Natural killer cell treated with Interleukin-12 subunit alpha and Interleukin-12 subunit beta and Interleukin-15 and Interleukin-18, amount 100 ng/mL, for 72 hours (primary cell): ENCODE results near the gene DDB1. TPM values are rescaled to one million over a fixed set of nuclear protein-coding genes. Genes with fewer than 3 reads are reported as not detected.
"Not testable (repeated sequence)": the region's sequence is repeated elsewhere in the genome, so short reads cannot be mapped to it uniquely, and the experiment has no call there.

Experiments used
- ATAC-seq, 2 donors: fragments of 150-1000 bp; cut with Tn5 transposase in 1 of 2; sonication (Bioruptor Pico), chemical (Tn5 transposase) in 1 of 2; 2 replicates each; pipeline ENCODE4 v1.10.0; 2021
- DNase-seq: peaks from one replicate; pipeline ENCODE4 v3.0.0; 2022; ENCODE audit warnings: low spot score
- H3K27ac Mint-ChIP-seq, 2 donors: 1 replicate in 1 of 2; 2 replicates in 1 of 2; pipeline ENCODE4 v1.8.0; 2022; ENCODE audit warnings: mixed read lengths in 2 of 2, mild to moderate bottlenecking in 1 of 2, moderate library complexity in 1 of 2
- H3K27me3 Mint-ChIP-seq, 2 donors: 1 replicate in 1 of 2; 2 replicates in 1 of 2; pipeline ENCODE4 v1.8.0; 2022; ENCODE audit warnings: mixed read lengths in 2 of 2
- H3K36me3 Mint-ChIP-seq: one replicate; pipeline ENCODE4 v1.8.0; 2022; ENCODE audit warnings: mixed read lengths
- H3K4me1 Mint-ChIP-seq, 2 donors: 1 replicate in 1 of 2; 2 replicates in 1 of 2; pipeline ENCODE4 v1.8.0; 2022; ENCODE audit warnings: low read depth in 2 of 2, mixed read lengths in 2 of 2, mild to moderate bottlenecking in 1 of 2
- H3K4me3 Mint-ChIP-seq: one replicate; pipeline ENCODE4 v1.8.0; 2022; ENCODE audit warnings: mixed read lengths
- H3K9me3 Mint-ChIP-seq: 2 replicates; pipeline ENCODE4 v1.8.0; 2022; ENCODE audit warnings: mixed read lengths
- total RNA-seq, 2 donors: library from RNA; stranded (reverse); gene quantifications; one replicate each; pipeline ENCODE4 v1.2.3, GENCODE V29; 2022

Gene DDB1
- total RNA-seq, 2 donors from 2014 or later, result 241 to 276 TPM

DNA sequence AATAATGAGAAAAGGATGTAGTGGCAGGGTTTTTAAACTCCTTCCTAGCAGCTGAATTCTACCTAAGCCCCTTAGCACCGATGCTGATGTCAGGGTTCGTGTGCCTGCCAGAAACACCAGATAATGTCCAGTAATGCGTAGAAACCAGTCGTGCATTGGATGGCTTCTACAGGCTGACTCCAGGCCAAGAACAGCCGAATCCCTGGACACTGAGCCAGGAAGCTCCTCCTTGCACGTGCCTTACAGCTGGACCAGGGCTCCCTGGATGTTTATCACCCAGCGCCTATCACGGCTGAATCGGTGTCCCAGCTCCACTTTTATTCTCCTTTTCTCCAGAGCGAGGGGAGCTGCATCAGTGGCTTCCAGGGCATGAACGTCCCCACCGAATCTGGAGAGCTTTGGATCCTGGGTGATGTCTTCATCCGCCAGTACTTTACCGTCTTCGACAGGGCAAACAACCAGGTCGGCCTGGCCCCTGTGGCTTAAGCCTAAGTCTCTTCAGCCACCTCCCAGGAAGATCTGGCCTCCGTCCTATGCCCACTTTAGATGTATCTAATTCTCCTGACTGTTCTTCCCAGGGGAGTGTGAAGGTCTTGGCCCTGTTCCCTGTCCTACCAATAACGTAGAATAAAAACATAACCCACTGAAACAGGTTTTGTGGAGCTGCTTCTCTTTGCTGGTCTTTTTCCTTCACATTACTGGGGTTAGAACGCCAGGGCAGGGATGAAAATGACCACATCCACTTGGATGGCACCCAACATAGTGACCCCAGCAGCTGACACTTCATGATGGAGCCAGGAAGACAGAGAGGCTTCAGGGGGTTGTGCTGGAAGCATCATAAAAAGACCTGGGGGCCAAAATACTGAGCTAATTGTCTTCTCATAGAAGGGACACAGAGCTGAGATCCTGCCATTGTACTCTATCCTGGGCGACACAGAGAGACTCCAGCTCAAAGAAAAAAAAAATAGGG, 81.8 kb downstream of the DDB1 start:
- not testable (repeated sequence) for H3K4me3 Mint-ChIP-seq, DNase-seq, H3K27me3 Mint-ChIP-seq, H3K4me1 Mint-ChIP-seq, H3K9me3 Mint-ChIP-seq, ATAC-seq, H3K36me3 Mint-ChIP-seq, H3K27ac Mint-ChIP-seq

Other genes with a start within 250 kb of the DDB1 start
- gene CD5, start 230.6 kb downstream of the DDB1 start, total RNA-seq, result 10 to 100 TPM in 1 of 2 donors, 1 to 10 TPM in 1; 2.7 to 16.5 TPM
- 10 to 100 TPM in 1 of 2 donors, 1 to 10 TPM in 1; 9.7 to 13.3 TPM for gene VPS37C, start 171.7 kb downstream of the DDB1 start, total RNA-seq
- not detected for gene PGA3, start 129.6 kb downstream of the DDB1 start, total RNA-seq
- gene PGA4, start 110.8 kb downstream of the DDB1 start, total RNA-seq, result not detected
- gene PGA5, start 91.9 kb downstream of the DDB1 start, total RNA-seq, result not detected
- 1 to 10 TPM; 2.1 to 3.3 TPM for gene VWCE, start 37.8 kb downstream of the DDB1 start, total RNA-seq
- gene TKFC, start 123 bp upstream of the DDB1 start, total RNA-seq, result 10 to 100 TPM; 18.9 to 38.9 TPM
- 100 to 1,000 TPM in 1 of 2 donors, 10 to 100 TPM in 1; 33.0 to 112 TPM for gene CYB561A3, start 28.8 kb upstream of the DDB1 start, total RNA-seq
- gene TMEM138, start 29.3 kb upstream of the DDB1 start, total RNA-seq, result 100 to 1,000 TPM in 1 of 2 donors, 10 to 100 TPM in 1; 56.1 to 107 TPM
- 10 to 100 TPM; 17.7 to 18.2 TPM for gene TMEM216, start 59.5 kb upstream of the DDB1 start, total RNA-seq
- gene CPSF7, start 96.9 kb upstream of the DDB1 start, total RNA-seq, result 100 to 1,000 TPM; 101 to 132 TPM
- gene SDHAF2, start 97.0 kb upstream of the DDB1 start, total RNA-seq, result 10 to 100 TPM; 63.3 to 69.0 TPM
- not detected for gene LRRC10B, start 175.6 kb upstream of the DDB1 start, total RNA-seq
- gene SYT7, start 248.0 kb upstream of the DDB1 start, total RNA-seq, result not detected